NOMO-1 (cell line): Measurements from ENCODE around the gene ASB13.
A peak's percentile ranks its signal among the peaks of the same experiment; 100 is the strongest.

Experiments used
- DNase-seq, 2 experiments: peaks; one replicate each; lab custom pipeline; 2025; ENCODE audit not compliant: unreplicated experiment in 2 of 2; lab: John Stamatoyannopoulos, UW

ASB13 gene

GRCh38 chr10:5670662-5671375, 4.4 kb upstream of the ASB13 start:
- no peak for DNase-seq

GRCh38 chr10:5669604-5670003, 3.2 kb upstream of the ASB13 start:
- DNase-seq: no peak

- DNase-seq: no peak
Observed at GRCh38 chr10:5668429-5668828, 2.0 kb upstream of the ASB13 start.

- DNase-seq: no peak
Observed at GRCh38 chr10:5666841-5667630, 641 bp upstream of the ASB13 start.

- DNase-seq: peak; percentile 38 to 48
Observed at GRCh38 chr10:5665373-5666007, 905 bp downstream of the ASB13 start.

GRCh38 chr10:5663692-5664427, 2.5 kb downstream of the ASB13 start:
- no peak for DNase-seq

GRCh38 chr10:5662708-5663579, 3.5 kb downstream of the ASB13 start:
- no peak for DNase-seq

GRCh38 chr10:5661043-5661442, 5.4 kb downstream of the ASB13 start:
- DNase-seq: no peak

GRCh38 chr10:5659702-5660528, 6.5 kb downstream of the ASB13 start:
- DNase-seq: peak; percentile 76 to 95

GRCh38 chr10:5658871-5659618, 7.3 kb downstream of the ASB13 start:
- no peak for DNase-seq

GRCh38 chr10:5656737-5657579, 9.4 kb downstream of the ASB13 start:
- DNase-seq: no peak

- DNase-seq: no peak
Observed at GRCh38 chr10:5655121-5655520, 11.3 kb downstream of the ASB13 start.

- no peak for DNase-seq
Observed at GRCh38 chr10:5654218-5654755, 12.1 kb downstream of the ASB13 start.

GRCh38 chr10:5652746-5653145, 13.6 kb downstream of the ASB13 start:
- DNase-seq: no peak

- no peak for DNase-seq
Observed at GRCh38 chr10:5651388-5651764, 15.0 kb downstream of the ASB13 start.

- no peak for DNase-seq
Observed at GRCh38 chr10:5650664-5651387, 15.6 kb downstream of the ASB13 start.

GRCh38 chr10:5649746-5650145, 16.6 kb downstream of the ASB13 start:
- no peak for DNase-seq
